ENCODE data around the gene MUC2.
"Not testable (repeated sequence)": the region's sequence is repeated elsewhere in the genome, so short reads cannot be mapped to it uniquely, and the experiment has no call there.

The MUC2 gene

DNA sequence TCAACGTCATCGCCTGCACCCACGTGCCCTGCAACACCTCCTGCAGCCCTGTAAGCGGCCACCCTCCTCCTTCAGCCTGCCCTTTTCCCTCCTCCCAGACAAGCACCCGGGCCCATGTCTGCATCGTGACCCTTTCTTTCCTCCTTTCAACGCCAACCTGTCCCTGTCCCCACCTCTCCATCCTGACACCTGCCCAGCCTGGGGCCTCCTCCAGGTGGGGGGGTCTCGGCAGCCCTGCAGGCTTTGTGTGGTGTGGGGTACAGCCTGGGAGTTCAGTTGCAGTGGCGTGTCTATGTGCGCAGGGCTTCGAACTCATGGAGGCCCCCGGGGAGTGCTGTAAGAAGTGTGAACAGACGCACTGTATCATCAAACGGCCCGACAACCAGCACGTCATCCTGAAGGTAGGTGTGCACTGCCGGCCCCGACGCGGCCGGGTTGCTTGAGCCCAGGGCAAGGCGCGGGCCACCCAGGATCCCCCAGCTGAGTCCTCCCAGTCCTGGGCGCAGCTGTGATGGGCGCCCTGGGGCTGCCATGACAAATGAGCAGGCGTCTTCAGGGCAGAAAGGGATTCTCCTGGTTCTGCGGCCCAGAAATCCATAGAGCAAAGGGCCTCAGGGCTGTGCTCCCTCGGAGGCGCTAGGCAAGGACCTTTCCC lies 33.7 kb downstream of the MUC2 start:
- no peak for DNase-seq

DNA sequence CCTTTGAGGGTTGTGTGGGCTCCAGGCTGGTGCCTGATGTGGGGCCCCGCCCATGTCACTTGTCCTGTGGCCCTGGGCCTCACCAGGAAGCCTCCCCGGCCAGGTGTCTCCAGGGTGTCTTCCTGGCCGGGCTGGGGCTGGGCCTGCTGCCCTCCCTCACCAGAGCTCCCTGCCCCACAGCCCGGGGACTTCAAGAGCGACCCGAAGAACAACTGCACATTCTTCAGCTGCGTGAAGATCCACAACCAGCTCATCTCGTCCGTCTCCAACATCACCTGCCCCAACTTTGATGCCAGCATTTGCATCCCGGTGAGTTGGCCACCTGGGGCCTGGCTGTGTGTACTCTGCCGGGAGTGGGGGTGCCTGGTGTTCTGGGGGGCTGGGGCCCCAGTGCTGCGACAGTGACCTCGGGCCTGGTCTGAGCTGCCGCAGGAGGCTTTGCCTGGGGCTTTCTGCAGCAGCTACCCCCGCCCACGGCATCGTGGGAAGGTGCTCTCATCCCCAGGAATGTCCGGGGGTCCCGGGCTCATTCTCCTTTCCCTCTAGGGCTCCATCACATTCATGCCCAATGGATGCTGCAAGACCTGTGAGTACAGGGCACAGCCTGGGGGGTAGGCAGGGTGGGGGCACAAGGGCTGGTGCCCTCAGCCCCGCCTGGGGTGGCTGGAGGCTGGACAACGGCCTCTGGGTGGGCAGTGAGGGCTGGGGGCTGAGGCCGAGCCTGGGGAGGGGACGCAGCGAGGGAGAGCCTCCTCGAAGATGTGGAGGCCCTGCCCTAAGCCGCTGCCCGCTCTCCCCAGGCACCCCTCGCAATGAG lies 34.6 kb downstream of the MUC2 start:
- DNase-seq = no peak

DNA sequence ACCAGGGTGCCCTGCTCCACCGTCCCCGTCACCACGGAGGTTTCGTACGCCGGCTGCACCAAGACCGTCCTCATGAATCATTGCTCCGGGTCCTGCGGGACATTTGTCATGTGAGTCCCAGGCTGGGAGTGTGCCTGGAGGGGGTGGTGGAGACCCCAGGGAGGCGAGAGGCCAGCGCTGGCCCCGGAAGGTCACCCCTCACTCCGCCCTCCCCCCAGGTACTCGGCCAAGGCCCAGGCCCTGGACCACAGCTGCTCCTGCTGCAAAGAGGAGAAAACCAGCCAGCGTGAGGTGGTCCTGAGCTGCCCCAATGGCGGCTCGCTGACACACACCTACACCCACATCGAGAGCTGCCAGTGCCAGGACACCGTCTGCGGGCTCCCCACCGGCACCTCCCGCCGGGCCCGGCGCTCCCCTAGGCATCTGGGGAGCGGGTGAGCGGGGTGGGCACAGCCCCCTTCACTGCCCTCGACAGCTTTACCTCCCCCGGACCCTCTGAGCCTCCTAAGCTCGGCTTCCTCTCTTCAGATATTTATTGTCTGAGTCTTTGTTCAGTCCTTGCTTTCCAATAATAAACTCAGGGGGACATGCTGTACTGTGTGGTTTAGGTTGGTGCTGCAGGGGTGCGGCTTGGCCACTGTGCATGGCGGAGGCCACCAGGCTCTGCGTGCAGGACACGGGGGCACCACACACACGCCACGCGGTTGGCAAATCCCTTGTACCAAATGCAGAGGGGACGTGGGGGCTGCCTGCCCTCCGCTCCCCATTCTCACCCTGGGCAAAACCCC lies 35.4 kb downstream of the MUC2 start:
- DNase-seq = no peak

DNA sequence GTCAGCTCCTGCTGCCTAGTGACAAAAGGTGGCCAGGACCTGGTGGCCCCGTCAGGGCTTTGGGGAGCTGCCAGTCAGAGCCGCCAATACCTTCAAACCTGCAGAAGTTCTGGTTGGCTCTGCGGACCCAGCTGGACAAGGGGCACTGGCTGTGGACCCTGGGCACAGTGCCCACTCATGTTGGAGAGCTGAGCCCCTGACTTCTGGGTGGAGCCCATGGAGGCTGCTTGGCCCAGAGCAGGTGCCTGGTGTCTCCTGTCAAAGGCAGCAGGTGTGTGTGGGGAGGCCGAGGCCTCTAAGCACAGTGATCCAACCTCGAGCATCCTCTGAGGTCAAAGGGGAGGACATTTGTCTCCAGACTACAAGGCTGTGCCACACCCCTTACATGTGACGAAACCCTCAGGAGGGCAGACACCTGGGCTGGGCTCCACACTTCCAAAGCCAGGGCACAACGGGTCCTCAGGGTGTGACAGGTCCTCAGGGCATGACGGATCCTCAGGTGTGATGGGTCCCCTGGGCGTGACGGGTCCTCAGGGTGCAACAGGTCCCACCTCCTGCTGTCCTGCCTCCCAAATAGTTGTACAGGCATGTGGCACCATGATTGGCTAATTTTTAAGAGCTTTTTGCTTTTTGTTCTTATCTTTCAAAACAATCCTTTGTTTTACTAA lies 37.0 kb downstream of the MUC2 start:
- DNase-seq = no peak

GRCh38 chr11:1112351-1113191 lies 37.9 kb downstream of the MUC2 start:
- DNase-seq = no peak

GRCh38 chr11:1113405-1114201 lies 38.9 kb downstream of the MUC2 start:
- no peak for DNase-seq

- DNase-seq = not testable (repeated sequence)
Observed at GRCh38 chr11:1115292-1115691, 40.6 kb downstream of the MUC2 start.

DNA sequence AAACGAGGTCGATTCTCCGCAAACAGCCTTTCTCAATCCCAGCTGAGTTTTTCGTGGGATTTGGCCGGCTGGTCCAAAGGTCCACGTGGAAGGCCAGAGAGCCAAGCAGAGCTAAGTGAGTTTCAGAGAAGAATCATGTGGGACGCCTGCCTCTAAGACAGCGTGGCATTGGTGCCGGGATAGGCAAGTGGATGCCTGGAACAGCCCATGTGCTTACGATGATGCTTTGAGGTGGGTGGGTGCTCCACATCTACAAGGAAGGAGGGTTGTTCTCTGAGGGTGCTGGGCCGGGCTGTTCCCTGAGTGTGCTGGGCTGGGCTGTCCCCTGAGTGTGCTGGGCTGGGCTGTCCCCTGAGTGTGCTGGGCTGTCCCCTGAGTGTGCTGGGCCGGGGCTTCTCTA lies 41.4 kb downstream of the MUC2 start:
- no peak for DNase-seq

GRCh38 chr11:1116666-1117390 lies 42.2 kb downstream of the MUC2 start:
- no peak for DNase-seq

GRCh38 chr11:1117992-1118391 lies 43.3 kb downstream of the MUC2 start:
- DNase-seq = no peak

- DNase-seq = no peak
Observed at GRCh38 chr11:1118755-1119603, 44.3 kb downstream of the MUC2 start.

DNA sequence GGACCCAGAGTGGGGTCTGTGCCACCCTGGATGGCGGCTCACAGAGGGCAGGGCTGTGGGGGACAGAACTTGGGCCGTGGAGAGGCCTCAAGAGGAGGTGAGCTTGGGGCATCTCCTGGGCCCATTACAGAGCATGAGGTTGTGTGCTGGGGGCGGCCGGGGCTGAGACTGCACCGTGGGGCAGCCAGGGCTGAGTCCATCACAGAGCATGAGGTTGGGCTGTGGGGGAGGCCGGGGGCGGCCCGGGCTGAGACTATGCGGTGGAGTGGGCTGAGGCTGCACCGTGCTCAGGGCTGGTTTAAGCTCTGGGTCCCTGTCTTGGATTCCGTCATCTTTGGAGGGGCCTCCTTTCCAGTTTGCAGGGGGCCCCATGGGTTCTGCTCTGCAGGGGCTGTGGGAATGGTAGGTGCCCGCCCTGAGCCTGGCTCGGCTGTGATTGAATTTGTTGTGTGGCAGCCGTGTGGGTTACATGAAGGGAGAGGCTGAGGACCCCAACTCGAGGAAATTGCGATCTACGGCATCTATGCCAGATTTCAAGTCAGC lies 45.0 kb downstream of the MUC2 start:
- DNase-seq = no peak

DNA sequence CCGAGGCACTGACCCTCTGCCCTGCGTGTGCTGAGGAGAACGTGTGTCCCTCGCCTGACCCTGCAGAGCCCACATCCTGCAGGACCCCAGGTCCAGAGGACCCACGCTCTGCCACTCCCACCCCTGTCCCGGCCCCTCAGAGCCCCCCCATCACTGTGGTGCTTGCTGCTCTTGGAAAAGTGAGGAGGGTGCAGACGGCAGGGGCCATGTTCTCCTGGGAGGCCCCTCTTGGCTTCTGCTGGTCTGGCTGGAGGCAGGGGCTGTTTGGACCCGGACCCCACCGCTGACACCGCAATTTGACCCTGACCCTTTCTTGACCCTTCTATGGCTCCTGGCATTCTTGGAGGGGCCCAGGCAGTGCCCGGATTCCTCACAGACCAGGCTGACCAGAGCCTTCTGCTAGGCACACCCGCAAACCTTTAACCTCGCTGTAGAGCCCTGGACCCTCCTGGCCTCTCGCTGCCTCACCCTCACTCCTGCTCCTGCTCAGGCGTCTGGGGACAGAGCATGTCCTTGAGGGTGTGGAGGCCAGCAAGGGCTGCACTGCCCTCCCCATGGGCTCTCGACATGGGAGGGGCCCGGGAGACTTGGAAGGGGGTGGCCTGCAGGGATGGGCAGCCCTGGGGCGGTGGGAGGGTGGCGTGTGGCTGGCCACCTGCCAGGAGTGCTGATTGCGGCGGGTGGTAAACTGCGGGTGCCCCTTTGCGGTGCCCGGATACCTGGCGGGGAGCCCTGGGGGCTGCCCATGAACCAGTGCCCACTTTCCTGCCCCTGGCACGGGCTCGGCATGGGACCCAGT lies 46.1 kb downstream of the MUC2 start:
- no peak for DNase-seq

- no peak for DNase-seq
Observed at GRCh38 chr11:1121331-1121812, 46.7 kb downstream of the MUC2 start.

DNA sequence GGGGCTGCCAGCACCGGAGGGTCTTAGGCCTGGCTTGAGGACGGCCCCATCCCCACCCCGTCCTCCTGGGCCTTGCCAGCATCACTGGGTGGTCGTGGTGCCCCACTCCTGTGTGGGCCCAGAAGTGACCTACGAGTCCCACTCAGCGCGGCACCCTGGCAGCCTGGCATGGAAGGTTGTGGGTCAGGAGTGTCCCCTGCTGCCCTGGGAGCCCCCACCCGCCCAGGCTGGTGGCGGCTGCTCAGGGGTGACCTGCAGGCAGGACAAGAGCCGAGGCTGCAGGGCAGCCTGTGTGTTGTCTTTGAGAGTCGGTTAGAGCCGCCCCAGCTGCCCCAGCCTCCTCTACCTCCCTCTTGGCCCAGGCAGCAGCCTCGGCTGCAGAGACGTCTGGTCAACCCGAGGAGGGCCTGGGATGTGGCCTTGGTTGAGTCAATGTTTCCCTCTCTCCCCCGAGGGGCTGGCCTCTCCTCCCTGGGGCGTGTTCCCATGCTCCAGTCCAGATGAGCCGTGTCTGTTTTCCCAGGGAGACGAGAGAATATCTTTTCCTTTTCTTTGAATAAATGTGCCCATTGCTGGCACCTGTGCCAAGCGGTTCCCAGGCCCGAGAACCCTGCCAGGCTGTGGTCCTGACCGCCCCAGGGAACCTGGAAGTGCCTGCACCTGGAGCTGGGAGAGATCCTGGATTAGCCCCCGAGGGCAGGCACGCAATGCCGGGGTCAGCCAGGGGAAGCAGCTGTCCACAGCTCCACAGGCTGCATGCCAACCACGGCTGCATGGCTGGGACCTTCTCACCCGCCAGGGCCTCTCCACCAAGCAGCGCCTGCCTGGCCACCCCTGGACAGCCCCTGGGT lies 47.4 kb downstream of the MUC2 start:
- no peak for DNase-seq

- DNase-seq = no peak
Observed at GRCh38 chr11:1122664-1123002, 48.0 kb downstream of the MUC2 start.

GRCh38 chr11:1123970-1124369 lies 49.3 kb downstream of the MUC2 start:
- no peak for DNase-seq

Data from DMS79 treated with DMSO at 0.1 percent for 48 hours (cell line).